GM12892 (cell line): Measurements from ENCODE around the gene RASSF4.

Experiments
- DNase-seq: peaks from one replicate; pipeline ENCODE4 v3.0.0; 2011; ENCODE audit not compliant: insufficient read length
- FAIRE-seq: peaks from 2 replicates; lab custom pipeline; 2011; peaks lifted over from hg19 to GRCh38; lab: Jason Lieb, UNC
- POLR2A ChIP-seq: IDR thresholded peaks from 2 replicates; pipeline ENCODE4 v1.6.1; 2011; ENCODE audit warnings: low read depth, low read length, control low read depth
- POLR2AphosphoS5 ChIP-seq: IDR thresholded peaks from 2 replicates; pipeline ENCODE4 v1.6.1; 2011; ENCODE audit warnings: low read depth, low read length, control low read depth
- TAF1 ChIP-seq: IDR thresholded peaks from 2 replicates; pipeline ENCODE4 v1.6.1; 2011; ENCODE audit warnings: low read depth, mild to moderate bottlenecking, control low read depth, low read length, borderline replicate concordance

Gene RASSF4

GRCh38 chr10:44975431-44976331 is 16.1 kb downstream of the RASSF4 start:
- FAIRE-seq (peak; percentile 44), DNase-seq (no peak)
- TF ChIP-seq POLR2A (no peak), TAF1 (no peak), POLR2AphosphoS5 (no peak)

- 0 out of 2 replicates have a peak, but pooled peaks have one; percentile 23 for TF ChIP-seq POLR2A
- TF ChIP-seq POLR2AphosphoS5: no peak
- no peak for TF ChIP-seq TAF1
- no peak for FAIRE-seq
Observed at GRCh38 chr10:44976352-44977198, 17.0 kb downstream of the RASSF4 start.

GRCh38 chr10:44977287-44978212 is 17.9 kb downstream of the RASSF4 start:
- no peak for FAIRE-seq
- TF ChIP-seq TAF1: no peak
- TF ChIP-seq POLR2A: no peak
- TF ChIP-seq POLR2AphosphoS5: no peak
- no peak for DNase-seq

More at GRCh38 chr10:44976352-44977198, 17.0 kb downstream of the RASSF4 start:
- no peak for DNase-seq

- no peak for FAIRE-seq
- DNase-seq: no peak
- TF ChIP-seq TAF1: no peak
- no peak for TF ChIP-seq POLR2AphosphoS5
- no peak for TF ChIP-seq POLR2A
Observed at GRCh38 chr10:44978213-44978569, 18.6 kb downstream of the RASSF4 start.

GRCh38 chr10:44978570-44979280 is 19.1 kb downstream of the RASSF4 start, which contains the start of gene DEPP1:
Gene DEPP1, minus strand, starts transcription at chr10:44978809. Its CDS starts 779 bp downstream, at chr10:44978030.
- DNase-seq: no peak
- TF ChIP-seq POLR2AphosphoS5: peak; percentile 72
- peak; percentile 61; the same call in 1 of the 2 replicates for TF ChIP-seq TAF1
- peak; percentile 77 for TF ChIP-seq POLR2A
- peak; percentile 56 for FAIRE-seq

- no peak for TF ChIP-seq POLR2AphosphoS5
- no peak for TF ChIP-seq POLR2A
- TF ChIP-seq TAF1: no peak
- DNase-seq (no peak), FAIRE-seq (peak; percentile 33)
Observed at GRCh38 chr10:44979281-44980191, 19.9 kb downstream of the RASSF4 start.

- DNase-seq (no peak), FAIRE-seq (peak; percentile 80)
- no peak; the same call in 1 of the 2 replicates for TF ChIP-seq POLR2AphosphoS5
- TF ChIP-seq TAF1: no peak
- TF ChIP-seq POLR2A: no peak
Observed at GRCh38 chr10:44980309-44981171, 20.9 kb downstream of the RASSF4 start.
